K562 (cell line): Measurements from ENCODE around the gene HAAO. TPM values are rescaled to one million over a fixed set of nuclear protein-coding genes. Genes with fewer than 3 reads are reported as not detected.

Experiments used
- ATAC-seq: fragments of 200-7000 bp; cut with Tn5 transposase; 3 replicates; pipeline ENCODE4 v1.9.1; 2020; ENCODE audit warnings: moderate library complexity
- BruUV-seq: library from RNA; stranded (reverse); fragments of 400-500 nt; replicated peaks from 2 replicates; lab custom pipeline; 2021; lab: Mats Ljungman, UMichigan
- CTCF ChIA-PET: fragments of 300-600 bp; formaldehyde crosslinking; extraction: SDS; loops from one replicate; lab custom pipeline; 2021; ENCODE audit warnings: low intra/inter-chr PET ratio; lab: Yijun Ruan, JAX
- POLR2A ChIA-PET: fragments of 300-600, 350-650 bp; sonication (Branson Sonifier 250); formaldehyde crosslinking; extraction: SDS; loops from one replicate; lab custom pipeline; 2021; ENCODE audit warnings: antibody characterized with exemption, inconsistent platforms; lab: Yijun Ruan, JAX
- DNase-seq, 4 experiments: peaks; one replicate each; pipeline versions ENCODE4 v3.0.0 to v3.0.0-alpha.2; 2011 to 2018; ENCODE audit warnings: low spot score in 3 of 4, mixed read lengths in 3 of 4; ENCODE audit errors: extremely low read depth in 1 of 4
- FAIRE-seq: peaks from 2 replicates; lab custom pipeline; 2011; peaks lifted over from hg19 to GRCh38; lab: Jason Lieb, UNC
- H2AFZ ChIP-seq: 2 replicates; pipeline ENCODE4 v1.6.0; 2011; ENCODE audit warnings: low read depth, low read length, control low read depth, inconsistent platforms
- H3K27ac ChIP-seq: fragments of 200-600 bp; 3 replicates; pipeline ENCODE4 v1.8.0; 2011; ENCODE audit warnings: low read depth, mild to moderate bottlenecking, control low read depth, inconsistent platforms, low read length, moderate library complexity, mixed read lengths; ENCODE audit errors: extremely low read depth
- H3K27me3 ChIP-seq, 2 experiments: fragments of 300-600 bp in 1 of 2; 2 replicates in 1 of 2; 3 replicates in 1 of 2; pipeline versions ENCODE4 v1.6.0 to v1.8.0; 2011; ENCODE audit warnings: inconsistent platforms in 2 of 2, low read length in 2 of 2, mild to moderate bottlenecking in 1 of 2, mixed read lengths in 1 of 2, moderate library complexity in 1 of 2; ENCODE audit not compliant: control insufficient read depth in 2 of 2, insufficient read depth in 2 of 2
- H3K36me3 ChIP-seq: fragments of 300-600 bp; 3 replicates; pipeline ENCODE4 v1.8.0; 2011; ENCODE audit warnings: mild to moderate bottlenecking, low read length, inconsistent platforms; ENCODE audit not compliant: control insufficient read depth, insufficient read depth
- H3K4me1 ChIP-seq, 2 experiments: fragments of 200-600 bp in 1 of 2; replicated peaks in 1 of 2; 2 replicates in 1 of 2; 3 replicates in 1 of 2; pipeline versions ENCODE4 v1.5.1 to v1.8.0; 2011; ENCODE audit warnings: inconsistent platforms in 2 of 2, low read length in 2 of 2, mild to moderate bottlenecking in 1 of 2, mixed read lengths in 1 of 2, moderate library complexity in 1 of 2; ENCODE audit not compliant: control insufficient read depth in 2 of 2, insufficient read depth in 2 of 2
- H3K4me2 ChIP-seq: 2 replicates; pipeline ENCODE4 v1.6.1; 2011; ENCODE audit warnings: low read length, control low read depth, inconsistent platforms, mixed read lengths; ENCODE audit not compliant: insufficient read depth
- H3K4me3 ChIP-seq: fragments of 200-600 bp; sonication (generic), shearing (Covaris generic); 2 replicates; pipeline ENCODE4 v1.5.1; 2016; ENCODE audit warnings: control low read depth, inconsistent platforms
- H3K79me2 ChIP-seq: fragments of 200-600 bp; 3 replicates; pipeline ENCODE4 v1.8.0; 2011; ENCODE audit warnings: low read length, inconsistent platforms; ENCODE audit not compliant: control insufficient read depth, insufficient read depth
- H3K9ac ChIP-seq, 2 experiments: 2 replicates each; pipeline versions ENCODE4 v1.6.0 to v1.6.1; 2011; ENCODE audit warnings: low read depth in 2 of 2, low read length in 2 of 2, control low read depth in 1 of 2, inconsistent platforms in 1 of 2, mild to moderate bottlenecking in 1 of 2, mixed read lengths in 1 of 2; ENCODE audit not compliant: insufficient read depth in 1 of 2
- H3K9me1 ChIP-seq: one replicate; pipeline ENCODE4 v1.6.0; 2011; ENCODE audit warnings: inconsistent platforms, mild to moderate bottlenecking, low read length, moderate library complexity; ENCODE audit not compliant: control insufficient read depth, insufficient read depth
- H3K9me3 ChIP-seq: replicated peaks from 2 replicates; pipeline ENCODE4 v1.5.1; 2011; ENCODE audit warnings: low read depth, low read length, inconsistent platforms; ENCODE audit not compliant: control insufficient read depth, insufficient read depth
- H4K20me1 ChIP-seq: replicated peaks from 2 replicates; pipeline ENCODE4 v1.6.1; 2011; ENCODE audit warnings: low read length, inconsistent platforms, mixed read lengths; ENCODE audit not compliant: control insufficient read depth, insufficient read depth
- ATF3 ChIP-seq, 2 experiments: fragments of 450-650 bp in 1 of 2; sonication (generic) in 1 of 2; formaldehyde crosslinking in 1 of 2; IDR thresholded peaks in 1 of 2; conservative IDR thresholded peaks in 1 of 2; 2 replicates each; pipeline versions ENCODE4 v1.6.1 to v1.8.1; 2016 to 2023; ENCODE audit warnings: mild to moderate bottlenecking in 2 of 2, moderate library complexity in 2 of 2, inconsistent platforms in 1 of 2, missing genetic modification reagents in 1 of 2
- BRF1 ChIP-seq: IDR thresholded peaks from 3 replicates; pipeline ENCODE4 v1.6.1; 2011; ENCODE audit warnings: borderline replicate concordance, mild to moderate bottlenecking; ENCODE audit not compliant: insufficient read length; ENCODE audit errors: extremely low read depth
- EP300 ChIP-seq: IDR thresholded peaks from 2 replicates; pipeline ENCODE4 v1.6.1; 2012; ENCODE audit warnings: low read length, improper control_type of control experiment
- HMG20A ChIP-seq: fragments of 450-650 bp; formaldehyde crosslinking; conservative IDR thresholded peaks from 2 replicates; pipeline ENCODE4 v1.4.0; 2020; ENCODE audit warnings: mild to moderate bottlenecking, mixed read lengths
- HMGXB4 ChIP-seq: sonication (generic); formaldehyde crosslinking; IDR thresholded peaks from 2 replicates; pipeline ENCODE4 v1.8.1; 2023; ENCODE audit warnings: mild to moderate bottlenecking, missing genetic modification reagents
- MITF ChIP-seq: IDR thresholded peaks from 2 replicates; pipeline ENCODE4 v1.6.1; 2014; ENCODE audit warnings: antibody characterized with exemption
- NKRF ChIP-seq: fragments of 450-650 bp; IDR thresholded peaks from 2 replicates; pipeline ENCODE4 v1.6.1; 2016; ENCODE audit warnings: borderline replicate concordance
- POLR2A ChIP-seq: fragments of 450-650 bp; conservative IDR thresholded peaks from 2 replicates; pipeline ENCODE4 v1.6.1; 2016
- TEAD2 ChIP-seq: fragments of 450-650 bp; IDR thresholded peaks from 2 replicates; pipeline ENCODE4 v1.6.1; 2016; ENCODE audit warnings: missing genetic modification characterization, control low read depth, missing compliant biosample characterization
- TRIM28 ChIP-seq: fragments of 450-650 bp; IDR thresholded peaks from 2 replicates; pipeline ENCODE4 v1.6.1; 2017
- ZBTB34 ChIP-seq: fragments of 250-450 bp; sonication (Bioruptor Pico); IDR thresholded peaks from 2 replicates; pipeline ENCODE4 v1.8.0; 2021; ENCODE audit warnings: mild to moderate bottlenecking, moderate library complexity
- ZNF24 ChIP-seq: fragments of 450-650 bp; IDR thresholded peaks from 2 replicates; pipeline ENCODE4 v1.6.1; 2016
- ZNF830 ChIP-seq: fragments of 250-450 bp; sonication (Bioruptor Pico); IDR thresholded peaks from 2 replicates; pipeline ENCODE4 v1.5.0; 2021; ENCODE audit warnings: mild to moderate bottlenecking
- WGBS: fragments of 100-300 bp; shearing (Covaris generic); methylation state at CpG from one replicate; pipeline ENCODE4 v1.1.6; 2016; ENCODE audit warnings: low coverage, mixed read lengths; ENCODE audit not compliant: insufficient coverage; ENCODE audit errors: missing lambda C conversion rate; 5-methylcytosine and 5-hydroxymethylcytosine counted together
- in situ Hi-C: fragments of 300-500 bp; cut with MboI; formaldehyde crosslinking; loops from 4 replicates; pipeline ENCODE4 v1.15.0; 2018; ENCODE audit warnings: inconsistent platforms, mixed read lengths
- intact Hi-C: fragments of 100-400 bp; cut with micrococcal nuclease; formaldehyde crosslinking; loops from 2 replicates; pipeline ENCODE4 v1.14.2; 2022
- polyA plus RNA-seq, 8 experiments: library from polyadenylated mRNA; depleted of rRNA in 4 of 8; stranded (reverse) in 5 of 8; unstranded in 3 of 8; fragments of >200 nt; fragmentation: Nextera tagmentation in 2 of 8; fragmentation: Illumina TruSeq in 1 of 8; extraction: Ambion mirVana in 2 of 8; extraction: Trizol in 1 of 8; gene quantifications; 2 replicates each; pipeline versions ENCODE4 v1.2.1 to v1.2.3, GENCODE V29; 2011 to 2014; ENCODE audit warnings: inconsistent platforms in 1 of 8, missing spikeins in 1 of 8
- total RNA-seq, 7 experiments: library from RNA; depleted of rRNA in 6 of 7; stranded (reverse); fragments of >200 nt in 6 of 7; fragmentation: Illumina TruSeq in 2 of 7; extraction: Trizol in 2 of 7; gene quantifications; 2 replicates each; pipeline versions ENCODE4 v1.2.1 to v1.2.3, GENCODE V29; 2011 to 2021; ENCODE audit warnings: low replicate concordance in 1 of 7

HAAO gene
- total and polyA plus RNA-seq, 9 of the 15 experiments (the other 6 are each of a cell fraction or from before 2014, with no cell fraction given) = not detected

GRCh38 chr2:42787788-42788477, 4.5 kb downstream of the HAAO start:
- intact Hi-C loops = no loop called here
- no peaks in the 10 kb centered on the region for H3K79me2 ChIP-seq
- FAIRE-seq (no peak), DNase-seq (no peak), ATAC-seq (no peak)
- peaks cover 0 to 7% of the 10 kb centered on the region in 2 experiments; a peak in 1 of 5 replicates for H3K4me1 ChIP-seq
- no peak overlapping the region for H2AFZ ChIP-seq
- H3K4me3 ChIP-seq = no peak overlapping the region
- WGBS = 2% methylated on average over 11 of the region's 12 CpGs
- peaks cover 5 to 60% of the 10 kb centered on the region in 2 experiments; a peak in 4 of 5 replicates for H3K27me3 ChIP-seq
- no peaks in the 10 kb centered on the region for H3K36me3 ChIP-seq
- CTCF ChIA-PET = no interaction called here
- H3K9ac ChIP-seq = no peak overlapping the region
- H3K4me2 ChIP-seq = no peak overlapping the region
- in situ Hi-C loops = loop anchor here (25.0 kb wide), 1 partner anchor 276 kb away; no protein-coding TSS in a partner anchor
- H4K20me1 ChIP-seq = no peaks in the 10 kb centered on the region; the same call in 1 of the 2 replicates
- H3K9me1 ChIP-seq = no peaks in the 10 kb centered on the region
- H3K9me3 ChIP-seq = no peaks in the 10 kb centered on the region
- BruUV-seq = no TSS peak
- H3K27ac ChIP-seq = no peak overlapping the region
- POLR2A ChIA-PET = interaction anchor here (1.0 to 1.5 kb wide), 2 partner anchors 12 to 22 kb away, joined by 3 to 8 read pairs; no protein-coding TSS in a partner anchor
- TF ChIP-seq HMG20A (CRISPR knock-in tag) = no peak
- TF ChIP-seq EP300 = no peak
- TF ChIP-seq TRIM28 = no peak
- no peak for TF ChIP-seq NKRF
- no peak for TF ChIP-seq ZNF24
- no peak for TF ChIP-seq ZNF830 (CRISPR knock-in tag)
- no peak for TF ChIP-seq POLR2A
- TF ChIP-seq BRF1 = no peak
- TF ChIP-seq TEAD2 (tag) = no peak
- TF ChIP-seq HMGXB4 = no peak
- no peak for TF ChIP-seq MITF
- no peak for TF ChIP-seq ATF3 (IDR thresholded peaks at IDR 0.05)
- no peak for TF ChIP-seq ATF3 (CRISPR knock-in tag; conservative IDR thresholded peaks at IDR 0.05)
- no peak for TF ChIP-seq ZBTB34 (CRISPR knock-in tag)
